ENCODE measurements around the gene KLHL30.
"Not testable (repeated sequence)": the region's sequence is repeated elsewhere in the genome, so short reads cannot be mapped to it uniquely, and the experiment has no call there.

The KLHL30 gene

GRCh38 chr2:238101891-238102841 is 36.3 kb upstream of the KLHL30 start:
- DNase-seq (ENCODE audit: low read depth in 2 of 2), result no peak

GRCh38 chr2:238102865-238103264 is 35.6 kb upstream of the KLHL30 start:
- DNase-seq (ENCODE audit: low read depth in 2 of 2), result no peak

GRCh38 chr2:238103465-238104225 is 34.8 kb upstream of the KLHL30 start:
- no peak for DNase-seq (ENCODE audit: low read depth in 2 of 2)

GRCh38 chr2:238104226-238104690 is 34.2 kb upstream of the KLHL30 start:
- no peak for DNase-seq (ENCODE audit: low read depth in 2 of 2)

- no peak for DNase-seq (ENCODE audit: low read depth in 2 of 2)
These were observed 33.6 kb upstream of the KLHL30 start for GRCh38 chr2:238104691-238105371.

- DNase-seq (ENCODE audit: low read depth in 2 of 2), result no peak
These were observed 32.7 kb upstream of the KLHL30 start for GRCh38 chr2:238105506-238106338.

GRCh38 chr2:238106339-238106697 is 32.1 kb upstream of the KLHL30 start:
- DNase-seq (ENCODE audit: low read depth in 2 of 2), result no peak

- no peak for DNase-seq (ENCODE audit: low read depth in 2 of 2)
These were observed 31.6 kb upstream of the KLHL30 start for GRCh38 chr2:238106698-238107524.

- DNase-seq (ENCODE audit: low read depth in 2 of 2), result no peak
These were observed 30.7 kb upstream of the KLHL30 start for GRCh38 chr2:238107525-238108422.

GRCh38 chr2:238108423-238109183 is 29.9 kb upstream of the KLHL30 start:
- no peak for DNase-seq (ENCODE audit: low read depth in 2 of 2)

GRCh38 chr2:238113611-238114010 is 24.9 kb upstream of the KLHL30 start:
- DNase-seq (ENCODE audit: low read depth in 2 of 2), result no peak

GRCh38 chr2:238114331-238114841 is 24.1 kb upstream of the KLHL30 start:
- DNase-seq (ENCODE audit: low read depth in 2 of 2), result no peak

- DNase-seq (ENCODE audit: low read depth in 2 of 2), result no peak
These were observed 23.4 kb upstream of the KLHL30 start for GRCh38 chr2:238114851-238115660.

GRCh38 chr2:238115709-238116108 is 22.8 kb upstream of the KLHL30 start:
- DNase-seq (ENCODE audit: low read depth in 2 of 2), result not testable (repeated sequence)

- DNase-seq (ENCODE audit: low read depth in 2 of 2), result no peak
These were observed 21.9 kb upstream of the KLHL30 start for GRCh38 chr2:238116298-238117198.
